Measurements from ENCODE around the gene MGAT4A.

MGAT4A gene

GRCh38 chr2:98658816-98659490 is 72.0 kb downstream of the MGAT4A start:
- ATAC-seq, result no peak
- TF ChIP-seq PATZ1 (CRISPR knock-in tag; IDR thresholded peaks at IDR 0.05; ENCODE audit: borderline replicate concordance), result no peak
- no peak for TF ChIP-seq CSRNP3 (CRISPR knock-in tag; IDR thresholded peaks at IDR 0.05)
- TF ChIP-seq OSR1 (CRISPR knock-in tag; IDR thresholded peaks at IDR 0.05), result no peak
- no peak for TF ChIP-seq SNAI2 (CRISPR knock-in tag; IDR thresholded peaks at IDR 0.05)
- no peak for TF ChIP-seq ESRRG (CRISPR knock-in tag; IDR thresholded peaks at IDR 0.05)
- no peak for TF ChIP-seq RARB (CRISPR knock-in tag; IDR thresholded peaks at IDR 0.05)
- TF ChIP-seq TSHZ2 (CRISPR knock-in tag; IDR thresholded peaks at IDR 0.05), result no peak
- no peak for TF ChIP-seq BACH2 (CRISPR knock-in tag; IDR thresholded peaks at IDR 0.05; ENCODE audit: borderline replicate concordance)
- TF ChIP-seq ZNF565 (CRISPR knock-in tag; conservative IDR thresholded peaks at IDR 0.05; ENCODE audit: low read depth), result no peak
- TF ChIP-seq ZNF8 (CRISPR knock-in tag; IDR thresholded peaks at IDR 0.05), result no peak
- no peak for TF ChIP-seq GLIS3 (CRISPR knock-in tag; IDR thresholded peaks at IDR 0.05)
- TF ChIP-seq CSDC2 (CRISPR knock-in tag; IDR thresholded peaks at IDR 0.05), result no peak
- no peak for TF ChIP-seq ZNF70 (CRISPR knock-in tag; IDR thresholded peaks at IDR 0.05)
- TF ChIP-seq PPARA (CRISPR knock-in tag; IDR thresholded peaks at IDR 0.05; ENCODE audit: borderline replicate concordance), result no peak
- TF ChIP-seq ISL1 (CRISPR knock-in tag; IDR thresholded peaks at IDR 0.05), result no peak

- no peak for TF ChIP-seq ZFP3 (CRISPR knock-in tag; IDR thresholded peaks at IDR 0.05)
- no peak for ATAC-seq
Measured at GRCh38 chr2:98656800-98657199, 74.1 kb downstream of the MGAT4A start.

- TF ChIP-seq ZNF8 (CRISPR knock-in tag; IDR thresholded peaks at IDR 0.05) (no peak), GLIS3 (CRISPR knock-in tag; IDR thresholded peaks at IDR 0.05) (no peak), ZC3H10 (CRISPR knock-in tag; IDR thresholded peaks at IDR 0.05) (no peak)
Measured at GRCh38 chr2:98654699-98655495, 76.0 kb downstream of the MGAT4A start.

GRCh38 chr2:98650998-98651397 is 79.9 kb downstream of the MGAT4A start:
- TF ChIP-seq TSHZ2 (CRISPR knock-in tag; IDR thresholded peaks at IDR 0.05) (no peak), ZNF70 (CRISPR knock-in tag; IDR thresholded peaks at IDR 0.05) (no peak), TCF4 (CRISPR knock-in tag; IDR thresholded peaks at IDR 0.05; ENCODE audit: borderline replicate concordance) (no peak), CSDC2 (CRISPR knock-in tag; IDR thresholded peaks at IDR 0.05) (no peak), ZNF8 (CRISPR knock-in tag; IDR thresholded peaks at IDR 0.05) (no peak), PPARA (CRISPR knock-in tag; IDR thresholded peaks at IDR 0.05; ENCODE audit: borderline replicate concordance) (no peak), CREB5 (CRISPR knock-in tag; IDR thresholded peaks at IDR 0.05; ENCODE audit: low read depth) (no peak), ARNTL (CRISPR knock-in tag; IDR thresholded peaks at IDR 0.05; ENCODE audit: borderline replicate concordance, low read depth) (no peak), PATZ1 (CRISPR knock-in tag; IDR thresholded peaks at IDR 0.05; ENCODE audit: borderline replicate concordance) (no peak), ZFP3 (CRISPR knock-in tag; IDR thresholded peaks at IDR 0.05) (no peak), ESRRG (CRISPR knock-in tag; IDR thresholded peaks at IDR 0.05) (no peak)
- no peak for ATAC-seq

More at GRCh38 chr2:98654699-98655495, 76.0 kb downstream of the MGAT4A start:
- no peak for ATAC-seq
